ENCODE data around the gene TCOF1.

The TCOF1 gene

DNA sequence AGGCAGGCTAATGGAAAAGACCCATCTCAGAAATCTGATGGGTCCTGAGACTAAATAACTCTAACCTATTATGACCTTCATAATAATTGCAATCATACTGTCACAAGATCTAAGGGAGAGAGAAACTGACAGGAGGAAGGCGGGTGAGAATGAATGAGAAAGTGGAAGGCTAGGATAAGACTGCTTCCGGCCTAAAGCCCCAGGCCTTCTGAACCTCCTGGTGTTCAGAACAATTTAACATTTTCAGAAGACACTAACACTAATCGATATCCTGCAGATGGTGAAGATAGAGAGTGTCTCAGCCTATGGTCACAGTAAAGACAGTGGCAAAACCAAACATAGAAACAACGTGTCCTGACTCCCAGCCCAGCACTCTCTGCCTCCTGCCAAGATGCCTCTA is 90.8 kb downstream of the TCOF1 start:
- Histone ChIP-seq H3K27ac (ENCODE audit: low read depth, low read length) (peak overlapping the region; percentile 97), H3K4me1 (ENCODE audit: control insufficient read depth in 5 of 5, insufficient read depth in 5 of 5, low read length in 5 of 5) (peaks cover 5 to 17% (median 15%) of the 10 kb centered on the region in 5 donors), H3K36me3 (ENCODE audit: control insufficient read depth in 5 of 5, insufficient read depth in 5 of 5, low read length in 5 of 5) (peaks cover 6 to 46% (median 44%) of the 10 kb centered on the region in 5 donors), H3K4me3 (ENCODE audit: low read depth in 1 of 5, low read length in 5 of 5) (peak overlapping the region; percentile 89 to 98 (median 96)), H3K9ac (ENCODE audit: low read length in 5 of 5) (peak overlapping the region; percentile 82 to 98 (median 93)), H3K27me3 (ENCODE audit: control insufficient read depth in 5 of 5, insufficient read depth in 4 of 5, low read length in 5 of 5) (no peaks in the 10 kb centered on the region), H3K9me3 (ENCODE audit: control insufficient read depth in 5 of 5, low read length in 5 of 5) (no peaks in the 10 kb centered on the region)

DNA sequence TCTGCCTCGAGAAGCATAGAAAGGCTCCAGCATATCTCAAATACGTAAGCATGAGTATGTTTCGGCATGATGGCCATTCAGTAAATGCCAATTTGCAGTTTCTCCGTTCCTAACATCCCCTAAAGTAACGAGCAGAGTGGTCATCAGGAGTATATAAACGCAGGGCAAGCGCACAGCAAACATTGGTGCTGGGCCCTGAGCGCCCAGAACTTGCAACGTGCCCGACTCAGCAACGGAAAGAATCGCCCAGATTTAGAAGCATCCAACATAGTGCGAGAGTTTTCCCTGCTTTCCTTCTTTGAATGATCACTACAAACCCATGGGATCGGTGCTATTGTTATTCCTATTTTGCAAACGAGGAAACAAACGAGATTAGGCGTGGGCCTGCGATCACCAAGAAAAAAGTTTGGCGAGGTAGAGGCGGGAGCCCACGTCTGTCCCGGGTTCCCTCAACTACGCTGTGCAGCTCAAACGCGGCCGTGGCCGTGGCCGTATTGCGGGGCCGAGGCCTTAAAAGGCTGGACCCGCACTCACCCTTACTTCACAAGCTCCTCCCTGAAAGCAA is 91.5 kb downstream of the TCOF1 start:
- peak overlapping the region; percentile 89 to 98 (median 96) for H3K4me3 ChIP-seq (ENCODE audit: low read depth in 1 of 5, low read length in 5 of 5)
- H3K4me1 ChIP-seq (ENCODE audit: control insufficient read depth in 5 of 5, insufficient read depth in 5 of 5, low read length in 5 of 5): peaks cover 5 to 19% (median 15%) of the 10 kb centered on the region in 5 donors
- no peaks in the 10 kb centered on the region for H3K27me3 ChIP-seq (ENCODE audit: control insufficient read depth in 5 of 5, insufficient read depth in 4 of 5, low read length in 5 of 5)
- H3K9ac ChIP-seq (ENCODE audit: low read length in 5 of 5): peak overlapping the region; percentile 82 to 98 (median 93)
- H3K36me3 ChIP-seq (ENCODE audit: control insufficient read depth in 5 of 5, insufficient read depth in 5 of 5, low read length in 5 of 5): peaks cover 6 to 39% (median 37%) of the 10 kb centered on the region in 5 donors
- peak overlapping the region; percentile 97 for H3K27ac ChIP-seq (ENCODE audit: low read depth, low read length)
- no peaks in the 10 kb centered on the region for H3K9me3 ChIP-seq (ENCODE audit: control insufficient read depth in 5 of 5, low read length in 5 of 5)
